HG03439 (cell line): Measurements from ENCODE around the gene USP2.
"Not testable (repeated sequence)": the region's sequence is repeated elsewhere in the genome, so short reads cannot be mapped to it uniquely, and the experiment has no call there.

Source experiments
- ATAC-seq: cut with Tn5 transposase; IDR thresholded peaks from one replicate; pipeline ENCODE4 v1.9.1; 2021; ENCODE audit warnings: mild to moderate bottlenecking, moderate library complexity; ENCODE audit not compliant: unreplicated experiment

Gene USP2

DNA sequence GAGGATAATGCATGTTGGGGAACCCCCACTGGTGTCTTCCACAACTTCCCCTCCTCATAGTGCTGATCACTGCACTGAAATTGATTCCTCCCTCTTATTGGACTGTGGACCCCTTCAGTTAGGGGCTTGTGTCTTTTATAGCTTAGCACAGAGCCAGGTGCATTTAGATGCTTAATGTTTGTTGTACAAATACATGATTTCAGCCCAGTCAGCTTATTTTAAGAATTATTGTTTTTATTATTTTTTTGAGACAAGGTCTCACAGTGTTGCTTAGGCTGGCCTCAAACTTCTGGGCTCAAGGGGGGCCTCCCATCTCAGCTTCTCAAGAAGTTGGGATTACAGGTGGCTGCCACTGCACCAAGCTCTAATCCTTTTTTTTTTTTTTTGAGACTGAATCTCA is 33.2 kb upstream of the USP2 start:
- no peak for ATAC-seq

DNA sequence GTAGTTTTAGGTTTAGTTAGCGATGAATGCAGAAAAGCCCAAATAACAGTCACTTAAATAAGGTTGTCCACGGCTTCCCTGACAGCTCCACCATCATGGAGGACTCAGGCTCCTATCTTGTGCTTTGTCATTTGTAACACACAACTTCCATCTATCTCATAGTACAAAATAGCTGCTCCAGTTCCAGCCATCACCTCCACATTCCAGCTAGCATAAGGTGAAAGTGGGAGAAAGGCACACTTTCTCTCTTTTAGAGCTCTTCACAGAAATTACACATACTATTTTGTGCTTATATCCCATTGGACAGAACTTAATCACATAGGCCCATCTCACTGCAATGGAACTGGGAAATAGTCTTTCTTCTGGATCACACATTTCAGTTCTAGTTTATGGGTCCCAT is 32.8 kb upstream of the USP2 start:
- no peak for ATAC-seq

GRCh38 chr11:119412072-119412471 is 30.6 kb upstream of the USP2 start:
- no peak for ATAC-seq

- no peak for ATAC-seq
These were observed 29.0 kb upstream of the USP2 start for GRCh38 chr11:119410501-119410900.

- no peak for ATAC-seq
These were observed 28.2 kb upstream of the USP2 start for GRCh38 chr11:119409731-119410130.

DNA sequence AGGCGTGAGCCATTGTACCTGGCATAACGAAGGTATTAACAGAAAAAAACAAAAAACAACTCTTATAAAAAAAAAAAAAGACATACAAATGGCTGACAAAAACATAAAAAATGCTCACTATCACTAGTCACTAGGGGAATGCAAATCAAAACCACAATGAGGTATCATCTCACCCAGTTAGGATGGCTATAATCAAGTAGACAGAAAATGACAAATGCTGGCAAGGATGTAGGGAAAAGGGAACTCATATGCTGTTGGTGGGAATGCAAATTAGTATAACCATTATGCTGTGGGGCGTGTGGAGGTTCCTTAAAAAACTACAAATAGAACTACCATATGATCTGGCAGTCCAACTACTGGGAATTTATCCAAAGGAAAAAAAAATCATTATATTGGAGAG is 24.5 kb upstream of the USP2 start:
- ATAC-seq: no peak

- not testable (repeated sequence) for ATAC-seq
These were observed 24.0 kb upstream of the USP2 start for GRCh38 chr11:119405448-119405847.

GRCh38 chr11:119404872-119405271 is 23.4 kb upstream of the USP2 start:
- ATAC-seq: no peak

DNA sequence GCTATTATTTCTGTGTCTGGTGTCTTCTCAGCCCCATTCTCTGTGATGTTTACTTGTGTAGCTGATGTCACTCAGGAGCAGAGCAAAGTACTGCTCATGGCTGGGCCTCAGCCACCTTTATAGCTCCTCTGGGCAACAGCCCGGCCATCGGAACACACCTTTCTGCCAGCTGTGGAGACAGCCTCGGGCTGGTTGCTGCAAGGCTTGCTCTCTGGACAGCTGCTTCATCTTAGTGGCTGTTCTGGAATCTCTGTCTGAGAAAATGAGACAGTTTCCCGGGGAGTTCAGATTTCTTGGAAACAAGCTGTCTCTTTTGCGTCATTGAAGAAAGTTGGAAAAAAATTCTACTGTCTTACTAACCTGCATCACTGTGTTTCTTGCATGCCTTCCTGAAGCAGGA is 21.5 kb upstream of the USP2 start:
- ATAC-seq: no peak

- no peak for ATAC-seq
These were observed 21.0 kb upstream of the USP2 start for GRCh38 chr11:119402470-119402869.

GRCh38 chr11:119400860-119401259 is 19.4 kb upstream of the USP2 start:
- ATAC-seq: no peak

- no peak for ATAC-seq
These were observed 16.2 kb upstream of the USP2 start for GRCh38 chr11:119397740-119398139.

DNA sequence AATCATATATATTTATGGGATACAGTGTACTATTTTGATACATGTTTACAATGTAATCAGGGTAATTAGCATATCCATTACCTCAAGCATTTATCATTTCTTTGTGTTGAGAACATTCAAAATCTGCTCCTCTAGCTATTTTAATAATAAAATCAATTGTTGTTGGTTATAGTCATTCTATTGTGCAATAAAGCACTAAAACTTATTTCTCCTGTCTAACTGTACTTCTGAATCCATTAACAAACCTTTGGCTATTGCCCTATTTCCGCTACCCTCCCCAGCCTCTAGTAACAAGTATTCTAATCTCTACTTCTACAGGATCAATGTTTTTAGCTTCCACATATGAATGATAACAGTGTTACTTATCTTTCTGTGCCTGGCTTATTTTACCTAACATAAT is 15.3 kb upstream of the USP2 start:
- ATAC-seq: no peak

- no peak for ATAC-seq
These were observed 9.8 kb upstream of the USP2 start for GRCh38 chr11:119391275-119391674.

DNA sequence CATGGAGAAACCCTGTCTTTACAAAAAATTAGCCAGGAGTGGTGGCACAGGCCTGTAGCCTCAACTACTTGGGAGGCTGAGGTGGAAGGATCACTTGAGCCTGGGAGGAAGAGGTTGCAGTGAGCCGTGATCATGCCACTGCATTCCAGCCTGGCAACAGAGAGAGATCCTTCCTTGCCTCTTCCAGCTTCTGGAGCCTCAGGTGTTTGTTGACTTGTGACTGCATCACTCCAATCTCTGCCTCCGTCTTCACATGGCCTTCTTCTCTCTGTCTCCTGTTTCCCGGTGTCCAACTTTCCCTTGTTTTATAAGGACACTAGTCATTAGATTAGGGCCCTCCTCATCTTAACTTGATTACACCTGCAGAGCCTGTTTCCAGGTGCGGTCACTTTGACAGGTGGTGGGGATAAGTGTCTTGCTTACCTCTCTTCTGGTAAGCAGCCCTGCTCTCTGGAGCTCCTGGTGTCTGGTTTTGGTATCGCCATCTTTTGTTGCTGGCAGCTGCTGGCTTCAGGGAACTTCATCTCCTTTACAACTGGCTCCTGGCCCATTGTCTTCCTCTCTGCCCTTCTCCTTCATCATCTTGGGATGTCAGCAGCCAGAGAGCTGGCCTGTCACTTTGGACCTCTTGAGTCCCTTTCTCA is 8.2 kb upstream of the USP2 start:
- no peak for ATAC-seq

- ATAC-seq: no peak
These were observed 6.6 kb upstream of the USP2 start for GRCh38 chr11:119388103-119388502.

GRCh38 chr11:119384332-119384731 is 2.8 kb upstream of the USP2 start:
- ATAC-seq: no peak

DNA sequence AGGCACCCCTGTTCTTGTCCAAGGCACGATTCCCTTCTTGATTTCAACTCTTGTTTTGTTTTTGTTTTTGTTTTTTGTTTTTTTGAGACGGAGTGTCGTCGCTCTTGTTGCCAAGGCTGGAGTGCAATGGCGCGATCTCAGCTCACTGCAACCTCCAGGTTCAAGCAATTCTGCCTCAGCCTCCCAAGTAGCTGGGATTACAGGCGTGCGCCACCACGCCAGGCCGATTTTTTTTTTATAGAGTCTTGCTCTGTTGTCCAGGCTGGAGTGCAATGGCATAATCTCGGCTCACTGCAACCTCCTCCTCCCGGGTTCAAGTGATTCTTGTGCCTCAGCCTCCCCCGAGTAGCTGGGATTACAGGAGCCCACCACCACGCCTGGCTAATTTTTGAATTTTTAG is 1.0 kb upstream of the USP2 start:
- ATAC-seq: not testable (repeated sequence)

DNA sequence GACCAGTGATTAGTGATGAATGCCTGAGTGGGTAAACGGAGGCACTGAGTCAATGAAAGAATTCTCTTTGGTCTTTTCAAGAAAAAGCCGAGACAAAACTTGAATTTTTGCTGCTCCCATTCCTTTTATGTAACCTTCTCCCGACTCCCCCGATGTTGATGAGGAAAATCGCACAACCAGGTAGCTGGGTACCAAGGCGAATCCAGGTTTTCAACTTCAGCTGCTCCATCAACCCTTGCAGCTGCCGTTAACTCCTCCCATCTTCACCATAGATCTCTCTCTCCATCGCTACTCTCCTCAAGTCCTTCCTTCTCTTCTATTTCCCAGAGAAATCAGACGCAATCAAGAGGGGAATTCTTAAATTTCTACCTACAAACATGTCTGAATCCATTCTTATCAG is 611 bp upstream of the USP2 start:
- no peak for ATAC-seq

GRCh38 chr11:119380827-119381180 is 686 bp downstream of the USP2 start:
- no peak for ATAC-seq

DNA sequence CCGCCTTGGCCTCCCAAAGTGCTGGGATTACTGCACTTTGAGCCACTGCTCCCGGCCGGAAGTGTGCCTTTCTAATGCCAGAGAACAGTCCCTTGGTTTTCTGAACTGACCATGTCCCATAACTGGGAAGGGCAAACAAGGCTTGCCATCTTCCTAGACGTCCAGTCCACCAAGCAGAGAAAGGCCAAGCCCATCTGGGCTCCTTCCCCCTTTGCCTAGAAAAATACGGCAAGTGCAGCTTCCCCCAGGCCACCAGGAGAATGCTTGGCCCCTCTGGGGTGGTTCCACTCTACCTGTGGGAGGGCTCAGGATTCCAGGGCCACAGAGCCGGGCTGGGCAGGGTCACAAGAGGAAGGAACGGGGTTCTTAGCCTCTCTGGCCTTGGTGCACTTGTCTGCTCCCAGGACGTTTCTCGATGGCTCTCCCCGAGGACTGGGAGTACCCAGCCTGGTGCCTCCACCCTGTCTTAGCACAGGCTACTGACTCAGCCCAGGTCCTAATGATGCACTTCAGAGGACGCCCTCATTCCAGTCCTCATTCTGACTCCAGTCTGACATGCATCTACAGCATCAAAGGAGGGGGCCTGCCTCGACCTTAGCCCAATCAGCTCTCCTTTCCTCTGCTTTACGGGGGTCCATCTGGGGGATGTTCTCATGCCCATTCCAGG is 1.2 kb downstream of the USP2 start:
- ATAC-seq: no peak

DNA sequence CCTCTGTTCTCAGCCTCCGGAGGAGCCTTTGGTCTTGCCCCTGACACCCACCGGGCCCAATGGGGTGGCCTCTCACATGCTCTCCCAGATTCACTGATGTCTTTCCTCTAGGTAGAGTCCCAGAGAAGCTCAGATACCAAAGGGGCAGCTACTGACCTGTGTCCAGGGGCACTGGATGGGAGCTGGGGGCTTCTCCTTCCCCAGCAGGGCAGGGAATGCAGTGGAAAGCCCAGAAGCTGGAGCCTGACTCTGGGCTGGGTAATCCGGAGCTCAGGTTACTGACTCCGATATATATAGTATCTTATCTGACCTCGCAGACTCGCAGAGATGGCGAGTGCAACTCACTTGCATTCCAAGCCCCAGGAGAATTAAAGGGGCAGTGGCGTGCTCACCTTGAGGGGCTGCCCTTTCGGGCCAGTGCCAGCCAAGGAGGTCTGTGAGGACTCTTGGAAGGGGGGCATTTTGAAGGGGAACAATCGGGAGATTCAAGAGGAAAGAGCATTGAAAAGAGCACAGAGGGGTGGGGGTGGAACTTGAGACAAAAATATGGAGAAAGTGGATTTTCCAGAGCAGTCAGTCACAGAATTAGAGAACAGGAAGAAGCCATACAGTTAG is 2.5 kb downstream of the USP2 start:
- no peak for ATAC-seq
